HG02798 (cell line): ENCODE results near the gene KRTAP22-2.

ENCODE experiments used
- ATAC-seq: cut with Tn5 transposase; IDR thresholded peaks from one replicate; pipeline ENCODE4 v1.9.1; 2021; ENCODE audit warnings: mild to moderate bottlenecking; ENCODE audit not compliant: unreplicated experiment, poor library complexity

KRTAP22-2 gene

GRCh38 chr21:30590297-30590696 is at the start of gene KRTAP22-2:
KRTAP22-2 (minus strand) TSS chr21:30590397.
- ATAC-seq = no peak

- no peak for ATAC-seq
Observed at GRCh38 chr21:30638686-30639085, 48.5 kb upstream of the KRTAP22-2 start.

DNA sequence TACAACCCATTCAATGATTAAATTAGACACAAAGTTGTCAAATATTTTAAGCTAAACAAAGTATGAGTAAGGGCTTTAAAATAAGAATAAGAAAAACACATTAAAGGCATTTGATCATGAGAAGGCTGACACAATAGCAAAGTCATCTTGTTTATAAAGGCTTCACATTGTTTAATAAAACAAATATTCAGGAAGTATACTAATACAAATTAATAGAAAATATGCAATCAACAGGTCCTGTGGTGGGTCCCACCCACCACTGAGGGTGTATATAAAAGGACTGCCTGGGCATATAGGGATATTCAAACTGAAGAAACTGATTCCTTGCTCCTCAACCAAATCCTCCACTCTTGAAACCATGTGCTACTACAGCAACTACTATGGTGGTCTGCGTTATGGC is 44.7 kb upstream of the KRTAP22-2 start, which contains the start of gene KRTAP20-2:
Gene KRTAP20-2, plus strand, starts transcription at position 301 of the 400 bp plus-strand sequence. Its CDS starts 58 bp downstream, at position 359.
- no peak for ATAC-seq

DNA sequence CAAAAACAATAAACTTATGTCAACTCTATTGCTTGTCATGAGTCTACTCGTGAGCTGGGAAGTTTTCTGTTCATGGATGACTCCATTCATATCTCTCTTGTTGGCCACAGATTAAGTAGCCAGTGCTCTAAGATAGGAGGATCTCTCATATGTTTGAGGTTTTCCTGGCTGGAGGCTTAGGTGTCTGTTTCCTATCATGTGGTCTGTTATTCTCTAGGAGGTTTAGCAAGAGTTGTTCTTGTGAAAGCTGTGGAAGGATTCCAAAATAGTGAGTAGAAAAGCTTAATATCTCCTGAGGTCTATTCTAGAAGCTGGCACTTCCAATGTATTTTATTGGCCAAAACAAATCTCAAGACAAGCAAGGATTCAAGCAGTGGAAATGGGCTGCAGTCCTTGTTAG is 39.0 kb upstream of the KRTAP22-2 start:
- no peak for ATAC-seq

DNA sequence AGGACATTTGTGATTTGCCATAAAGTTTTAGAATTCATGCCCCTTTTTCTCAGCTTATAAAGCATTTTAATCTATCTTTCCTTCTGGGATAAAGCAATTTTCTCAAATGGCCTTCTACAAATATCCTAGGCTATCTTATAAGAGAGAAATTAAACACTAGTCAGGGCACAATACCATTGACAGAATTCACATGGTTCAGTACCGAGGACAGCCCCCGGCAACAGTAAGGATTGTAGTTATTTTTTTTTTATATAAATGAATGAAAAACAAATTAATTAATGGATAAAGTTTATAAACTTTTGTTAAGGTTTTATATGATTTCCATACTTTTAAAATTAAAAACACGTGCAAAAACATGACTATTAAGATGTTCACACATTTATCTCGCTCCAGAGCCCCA is 37.9 kb upstream of the KRTAP22-2 start:
- ATAC-seq = no peak

- ATAC-seq = no peak
Observed at GRCh38 chr21:30625449-30626165, 35.4 kb upstream of the KRTAP22-2 start.

DNA sequence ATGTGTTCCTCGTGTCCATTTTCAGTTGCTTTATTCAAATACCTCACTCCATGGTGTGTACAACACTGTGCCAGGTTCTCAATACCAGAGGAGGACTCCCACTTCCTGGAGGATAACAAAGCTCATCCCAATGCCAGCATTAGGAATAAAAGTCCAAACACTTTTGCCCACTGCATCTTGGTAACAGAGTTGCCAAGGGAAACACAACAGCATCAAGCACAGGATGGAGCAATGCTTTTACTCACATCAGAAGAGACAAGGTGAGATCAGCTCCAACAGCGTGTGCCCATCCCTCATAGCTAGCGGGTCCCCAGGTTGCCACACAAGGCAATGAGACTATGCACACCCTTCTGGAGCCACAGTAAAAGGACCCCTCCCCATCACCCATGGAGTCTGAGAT is 33.2 kb upstream of the KRTAP22-2 start:
- ATAC-seq = no peak

DNA sequence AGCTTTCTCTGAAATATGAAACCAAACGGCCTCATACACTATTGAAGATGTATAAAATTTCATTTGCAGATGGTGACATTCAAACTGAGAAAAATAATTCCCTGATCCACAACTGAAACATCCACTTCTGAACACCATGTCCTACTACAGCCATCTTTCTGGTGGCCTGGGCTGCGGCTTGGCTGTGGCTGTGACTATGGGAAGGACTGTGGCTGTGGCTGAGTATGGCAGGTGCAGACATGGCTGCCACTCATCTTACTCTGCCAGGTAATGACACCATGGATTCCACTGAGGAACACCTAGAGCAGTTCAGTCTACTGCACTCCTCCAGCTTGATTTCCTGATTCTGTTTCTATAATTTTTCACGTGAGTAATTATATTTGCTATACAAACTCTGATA is 30.3 kb upstream of the KRTAP22-2 start, which contains the start of gene KRTAP20-4:
Gene KRTAP20-4, plus strand, starts transcription at position 106 of the 400 bp plus-strand sequence.
- no peak for ATAC-seq

DNA sequence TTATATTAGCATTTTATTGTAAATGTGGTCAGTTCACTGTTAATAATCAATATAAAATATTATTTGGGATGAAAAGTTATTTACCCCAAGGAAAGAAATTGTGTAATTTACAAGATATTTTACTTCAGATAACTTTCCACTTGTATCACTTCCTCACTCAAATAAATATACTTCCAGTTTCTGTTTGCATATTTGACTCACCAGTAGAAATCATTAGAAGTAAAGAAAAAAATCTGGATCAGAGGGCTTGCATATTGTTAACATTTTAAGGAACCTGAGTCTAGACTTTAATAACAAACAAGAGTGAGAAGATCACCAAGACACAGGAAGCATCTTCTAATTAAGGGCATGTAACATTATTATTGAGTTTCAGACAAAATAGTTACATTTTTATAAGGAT is 29.9 kb upstream of the KRTAP22-2 start:
- no peak for ATAC-seq

GRCh38 chr21:30616125-30616524 is 25.9 kb upstream of the KRTAP22-2 start, which contains the start of gene KRTAP20-1:
KRTAP20-1 (plus strand) TSS chr21:30616425; CDS start chr21:30616455, 30 bp downstream.
- ATAC-seq = no peak

DNA sequence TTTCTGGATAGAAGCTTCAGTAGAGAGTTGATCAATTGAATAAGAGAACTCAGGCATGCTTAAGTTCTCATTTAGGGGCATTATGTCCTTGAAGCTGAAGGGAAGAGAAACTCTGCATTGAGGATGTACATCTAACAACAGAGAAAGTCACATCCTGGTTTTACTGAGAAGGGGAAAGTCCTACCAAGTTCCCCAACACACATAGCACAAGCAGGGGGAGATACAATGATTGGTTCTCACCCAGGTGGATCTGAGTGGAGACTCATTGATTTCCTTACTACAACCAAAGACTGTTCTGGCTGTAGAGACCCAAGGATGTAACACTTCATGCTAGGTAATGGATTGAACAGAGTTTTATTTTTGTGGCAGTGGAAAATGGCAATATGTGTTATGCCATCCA is 25.0 kb upstream of the KRTAP22-2 start:
- no peak for ATAC-seq

DNA sequence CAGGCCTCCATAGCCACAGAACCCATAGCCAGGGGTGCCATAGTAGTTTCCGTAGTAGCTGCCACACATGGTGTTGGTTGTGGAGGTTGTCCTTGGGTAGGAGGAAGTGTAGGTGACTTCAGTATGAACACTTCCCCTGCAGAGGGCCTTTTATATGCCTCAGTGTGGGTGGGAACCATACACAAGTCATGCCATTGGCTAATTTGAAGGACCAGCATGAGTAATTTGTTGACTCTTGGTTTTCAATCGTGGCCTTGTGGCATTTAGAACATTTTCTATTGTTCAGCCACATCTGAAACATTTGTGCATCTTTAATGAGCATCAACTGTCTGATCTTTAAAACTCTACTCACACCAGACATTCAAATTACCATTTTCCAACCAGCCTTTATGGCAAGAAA is 23.6 kb upstream of the KRTAP22-2 start, which contains the start of gene KRTAP6-1:
Gene KRTAP6-1, minus strand, starts transcription at position 95 of the 400 bp plus-strand sequence. Its CDS starts 26 bp downstream, at position 69.
- ATAC-seq = no peak

- ATAC-seq = no peak
Observed at GRCh38 chr21:30612132-30612531, 21.9 kb upstream of the KRTAP22-2 start.

DNA sequence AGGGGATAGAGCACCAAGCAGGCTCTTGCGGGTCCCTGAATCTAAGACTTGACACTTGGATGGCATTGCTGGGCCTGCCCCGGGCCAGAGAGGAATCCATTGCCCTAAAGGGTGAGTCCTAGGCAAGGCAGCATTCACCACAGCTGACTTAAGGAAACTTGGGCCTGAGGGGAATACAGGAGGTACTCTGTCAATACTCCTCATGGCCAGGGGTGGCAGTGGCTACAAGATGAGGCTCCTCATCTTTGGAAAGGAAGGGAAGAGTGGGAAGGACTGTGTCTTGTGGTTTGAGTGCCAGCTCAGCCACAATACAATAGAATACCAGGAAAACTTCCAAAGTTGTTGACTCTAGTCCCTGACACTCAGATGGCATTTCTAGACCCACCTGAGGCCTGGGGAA is 15.8 kb upstream of the KRTAP22-2 start:
- no peak for ATAC-seq

DNA sequence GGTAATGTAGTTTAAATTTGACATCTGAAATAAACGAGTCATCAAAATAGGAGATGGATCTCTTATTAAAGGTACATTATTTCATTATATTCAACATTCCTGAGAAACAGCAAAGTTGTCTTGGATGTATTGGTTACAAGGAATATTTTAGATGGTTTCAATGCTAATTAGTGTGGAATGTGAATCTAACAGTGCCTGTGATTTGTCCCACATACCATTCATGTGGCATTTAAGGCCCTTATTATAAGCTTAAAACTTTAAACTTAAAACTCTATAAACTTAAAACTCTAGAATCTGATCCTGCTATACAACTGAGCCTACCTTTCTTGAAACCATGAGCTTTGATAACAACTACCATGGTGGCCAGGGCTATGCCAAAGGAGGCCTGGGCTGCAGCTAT is 10.6 kb upstream of the KRTAP22-2 start, which contains the start of gene KRTAP22-1:
Gene KRTAP22-1, plus strand, starts transcription at position 301 of the 400 bp plus-strand sequence.
- ATAC-seq = no peak

- ATAC-seq = no peak
Observed at GRCh38 chr21:30598802-30599201, 8.6 kb upstream of the KRTAP22-2 start, which contains the start of gene KRTAP6-2. KRTAP6-2 (minus strand) TSS chr21:30598902; CDS start chr21:30598874, 28 bp downstream.

DNA sequence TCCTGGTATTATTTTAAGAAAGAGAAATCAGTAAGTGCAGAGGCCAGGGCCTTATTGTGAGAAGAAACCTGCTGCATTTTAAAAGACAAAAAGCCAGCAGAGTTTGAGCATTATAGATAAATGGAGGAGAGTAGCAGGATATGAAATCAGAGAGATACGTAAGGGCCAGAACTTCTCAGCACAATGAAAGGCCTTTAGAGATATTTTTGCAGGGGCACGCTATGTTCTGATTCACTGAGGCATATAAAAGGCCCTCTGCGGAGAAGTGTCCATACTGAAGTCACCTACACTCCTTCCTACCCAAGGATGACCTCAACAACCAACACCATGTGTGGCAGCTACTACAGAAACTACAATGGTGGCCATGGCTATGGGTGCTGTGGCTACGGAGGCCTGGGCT is 1.9 kb upstream of the KRTAP22-2 start, which contains the start of gene KRTAP6-3:
Gene KRTAP6-3, plus strand, starts transcription at position 301 of the 400 bp plus-strand sequence. Its CDS starts 6 bp downstream, at position 307.
- ATAC-seq = no peak

GRCh38 chr21:30582870-30583269 is 7.3 kb downstream of the KRTAP22-2 start:
- no peak for ATAC-seq

GRCh38 chr21:30580132-30580531 is 10.1 kb downstream of the KRTAP22-2 start:
- ATAC-seq = no peak

DNA sequence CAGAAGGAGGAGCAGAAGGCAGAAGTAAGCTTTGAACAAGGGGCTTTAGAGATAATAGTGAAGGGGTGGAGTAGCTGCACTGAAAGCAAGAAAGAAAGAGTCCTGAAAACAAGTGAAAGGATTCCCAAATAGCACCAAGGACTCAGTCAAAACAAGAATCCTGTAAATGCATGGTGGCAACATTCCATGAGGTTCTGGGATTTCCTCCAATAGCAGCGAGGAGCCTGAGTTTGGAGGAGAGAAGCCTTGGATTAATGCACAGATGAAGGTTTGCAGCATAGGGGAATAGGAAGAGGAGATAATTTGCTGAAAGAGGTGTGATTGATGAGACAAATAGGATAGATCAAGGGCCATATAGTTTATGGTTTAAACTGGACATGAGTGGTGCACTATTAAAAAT is 10.9 kb downstream of the KRTAP22-2 start:
- no peak for ATAC-seq

DNA sequence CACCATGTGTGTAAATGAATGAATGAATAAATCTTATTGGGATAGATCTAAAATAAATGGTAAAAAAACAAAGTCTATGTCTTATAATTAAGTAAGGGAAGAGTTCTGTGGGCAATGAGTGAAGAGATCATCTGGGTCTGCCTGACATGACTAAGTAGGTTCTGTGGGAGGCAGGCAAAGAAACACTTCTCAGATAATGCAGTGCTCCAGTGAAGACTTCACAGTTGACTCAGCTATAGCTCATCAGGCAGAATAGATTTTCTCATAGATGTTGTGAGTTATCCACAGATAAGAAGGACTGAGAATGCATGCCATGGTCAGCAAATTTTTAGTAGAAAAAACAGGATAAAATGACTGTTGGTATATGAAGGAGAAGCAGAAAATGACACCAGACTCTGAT is 12.4 kb downstream of the KRTAP22-2 start:
- ATAC-seq = no peak

GRCh38 chr21:30567617-30568016 is 22.6 kb downstream of the KRTAP22-2 start:
- no peak for ATAC-seq
